OCI-M2 (cell line): Measurements from ENCODE around the gene FUBP3.
"Not testable (repeated sequence)": the region's sequence is repeated elsewhere in the genome, so short reads cannot be mapped to it uniquely, and the experiment has no call there.

Experiments
- DNase-seq: peaks from one replicate; lab custom pipeline; 2025; ENCODE audit not compliant: unreplicated experiment; lab: John Stamatoyannopoulos, UW

The FUBP3 gene

GRCh38 chr9:130555968-130556367 is 23.4 kb upstream of the FUBP3 start:
- no peak for DNase-seq

GRCh38 chr9:130556396-130557076 is 22.8 kb upstream of the FUBP3 start:
- DNase-seq, result no peak

- DNase-seq, result no peak
Observed at GRCh38 chr9:130557077-130557468, 22.3 kb upstream of the FUBP3 start.

GRCh38 chr9:130561056-130561455 is 18.3 kb upstream of the FUBP3 start:
- no peak for DNase-seq

GRCh38 chr9:130562525-130562924 is 16.9 kb upstream of the FUBP3 start:
- not testable (repeated sequence) for DNase-seq

- no peak for DNase-seq
Observed at GRCh38 chr9:130563797-130564196, 15.6 kb upstream of the FUBP3 start.

- no peak for DNase-seq
Observed at GRCh38 chr9:130565792-130566191, 13.6 kb upstream of the FUBP3 start.

- no peak for DNase-seq
Observed at GRCh38 chr9:130570208-130570607, 9.2 kb upstream of the FUBP3 start.

- no peak for DNase-seq
Observed at GRCh38 chr9:130575514-130575913, 3.9 kb upstream of the FUBP3 start.

- peak; percentile 49 for DNase-seq
Observed at GRCh38 chr9:130576176-130576575, 3.2 kb upstream of the FUBP3 start.

GRCh38 chr9:130579738-130580463 is 524 bp downstream of the FUBP3 start:
- DNase-seq, result no peak

- no peak for DNase-seq
Observed at GRCh38 chr9:130581766-130582165, 2.4 kb downstream of the FUBP3 start.

GRCh38 chr9:130583271-130583670 is 3.9 kb downstream of the FUBP3 start:
- no peak for DNase-seq

- DNase-seq, result no peak
Observed at GRCh38 chr9:130587921-130588320, 8.5 kb downstream of the FUBP3 start.

GRCh38 chr9:130588416-130588815 is 9.0 kb downstream of the FUBP3 start:
- no peak for DNase-seq

GRCh38 chr9:130589754-130590153 is 10.4 kb downstream of the FUBP3 start:
- DNase-seq, result no peak

GRCh38 chr9:130590305-130590704 is 10.9 kb downstream of the FUBP3 start:
- no peak for DNase-seq

GRCh38 chr9:130593020-130593419 is 13.6 kb downstream of the FUBP3 start:
- DNase-seq, result no peak

- DNase-seq, result no peak
Observed at GRCh38 chr9:130597228-130597627, 17.9 kb downstream of the FUBP3 start.

- no peak for DNase-seq
Observed at GRCh38 chr9:130598188-130598587, 18.8 kb downstream of the FUBP3 start.

GRCh38 chr9:130599625-130600024 is 20.2 kb downstream of the FUBP3 start:
- no peak for DNase-seq

- DNase-seq, result no peak
Observed at GRCh38 chr9:130601100-130601499, 21.7 kb downstream of the FUBP3 start.

- no peak for DNase-seq
Observed at GRCh38 chr9:130604295-130604694, 24.9 kb downstream of the FUBP3 start.
